ENCODE data around the gene IQSEC1. TPM values are rescaled to one million over a fixed set of nuclear protein-coding genes. Genes with fewer than 3 reads are reported as not detected.

The IQSEC1 gene
- total and polyA plus RNA-seq, 10 of the 15 experiments (the other 5 are each of a cell fraction or from before 2014, with no cell fraction given), result 0.92 to 55.2 (median 8.5) TPM

GRCh38 chr3:13002398-13003124 is 70.7 kb downstream of the IQSEC1 start (continued):
- TF ChIP-seq BCL3 (IDR thresholded peaks at IDR 0.05; ENCODE audit: borderline replicate concordance, insufficient read depth, low read depth, low read length, poor library complexity, severe bottlenecking), result peak; percentile 38
- TF ChIP-seq ZNF622 (IDR thresholded peaks at IDR 0.05), result no peak
- peak; percentile 91 for TF ChIP-seq ZBED1 (IDR thresholded peaks at IDR 0.05; ENCODE audit: borderline replicate concordance)
- TF ChIP-seq HDAC6 (IDR thresholded peaks at IDR 0.05; ENCODE audit: unreplicated experiment), result no peak
- TF ChIP-seq MTA2 (IDR thresholded peaks at IDR 0.05; ENCODE audit: low read depth), result peak; percentile 88
- TF ChIP-seq REST (IDR thresholded peaks at IDR 0.05; ENCODE audit: low read depth, low read length), result no peak
- peak; percentile 92 for TF ChIP-seq CBFB (IDR thresholded peaks at IDR 0.05; ENCODE audit: low read depth)
- no peak for TF ChIP-seq ZZZ3 (IDR thresholded peaks at IDR 0.05; ENCODE audit: control insufficient read depth, insufficient read length, low read depth)
- TF ChIP-seq CHD4 (IDR thresholded peaks at IDR 0.05), result no peak
- TF ChIP-seq SIN3A (IDR thresholded peaks at IDR 0.05; ENCODE audit: low read depth, low read length), result no peak
- TF ChIP-seq BCLAF1 (IDR thresholded peaks at IDR 0.05), result no peak
- TF ChIP-seq CHD2 (IDR thresholded peaks at IDR 0.05; ENCODE audit: borderline replicate concordance, low read depth, low read length), result no peak
- TF ChIP-seq DPF2 (IDR thresholded peaks at IDR 0.05), result peak; percentile 72
- no peak for TF ChIP-seq SMAD5 (IDR thresholded peaks at IDR 0.05; ENCODE audit: low read depth)
- TF ChIP-seq SKIL (IDR thresholded peaks at IDR 0.05; ENCODE audit: low read depth, poor library complexity, severe bottlenecking), result peak; percentile 88
- no peak for TF ChIP-seq RBBP5 (conservative IDR thresholded peaks at IDR 0.05)
- no peak for TF ChIP-seq JUND (IDR thresholded peaks at IDR 0.05; ENCODE audit: low read depth, low read length)
- no peak for TF ChIP-seq MAX (IDR thresholded peaks at IDR 0.05; ENCODE audit: low read depth, low read length)
- TF ChIP-seq MEF2B (IDR thresholded peaks at IDR 0.05; ENCODE audit: partially characterized antibody, poor library complexity, severe bottlenecking), result peak; percentile 34
- TF ChIP-seq SMC3 (IDR thresholded peaks at IDR 0.05; ENCODE audit: borderline replicate concordance, low read length), result no peak
- TF ChIP-seq RAD51 (IDR thresholded peaks at IDR 0.05), result no peak

All from GM12878 (cell line).